Neural cell (in vitro differentiated cells): Measurements from ENCODE around the gene TRIO.

Experiments
- CTCF ChIP-seq: fragments of 450-650 bp; IDR thresholded peaks from 2 replicates; pipeline ENCODE4 v1.5.1; 2014; ENCODE audit warnings: antibody characterized with exemption, mild to moderate bottlenecking, moderate library complexity; ENCODE audit not compliant: poor library complexity, severe bottlenecking
- EP300 ChIP-seq: fragments of 450-650 bp; conservative IDR thresholded peaks from 2 replicates; pipeline ENCODE4 v1.6.1; 2014; ENCODE audit warnings: antibody characterized with exemption, mild to moderate bottlenecking, moderate library complexity; ENCODE audit not compliant: poor library complexity, severe bottlenecking
- EZH2 ChIP-seq: fragments of 200-600, 300-800 bp; shearing (Covaris generic), sonication (generic); IDR thresholded peaks from 2 replicates; pipeline ENCODE4 v1.6.1; 2014; ENCODE audit warnings: antibody characterized with exemption, low read length, borderline replicate concordance, mild to moderate bottlenecking; ENCODE audit not compliant: insufficient read depth, poor library complexity, severe bottlenecking
- MXI1 ChIP-seq: fragments of 450-650 bp; conservative IDR thresholded peaks from 2 replicates; pipeline ENCODE4 v1.6.1; 2014; ENCODE audit warnings: antibody characterized with exemption, mild to moderate bottlenecking; ENCODE audit not compliant: poor library complexity, severe bottlenecking
- POLR2AphosphoS5 ChIP-seq: IDR thresholded peaks from 2 replicates; pipeline ENCODE4 v1.6.1; 2012
- RAD21 ChIP-seq: fragments of 450-650 bp; conservative IDR thresholded peaks from 2 replicates; pipeline ENCODE4 v1.6.1; 2014; ENCODE audit warnings: antibody characterized with exemption, mild to moderate bottlenecking, moderate library complexity

- no peak for TF ChIP-seq CTCF
- no peak for TF ChIP-seq EZH2
- peak; percentile 52 for TF ChIP-seq MXI1
- TF ChIP-seq POLR2AphosphoS5: peak; percentile 45
- no peak for TF ChIP-seq EP300
- no peak for TF ChIP-seq RAD21
Measured at GRCh38 chr5:14144586-14145434, 1.7 kb downstream of the TRIO start.
